HUES64 (cell line): ENCODE results near the gene NINJ1.

Experiments used
- H3K27ac ChIP-seq: 2 replicates; pipeline ENCODE4 v1.7.0; 2013; ENCODE audit warnings: low read depth, low read length, inconsistent platforms
- H3K27me3 ChIP-seq: 2 replicates; pipeline ENCODE4 v1.6.1; 2013; ENCODE audit warnings: mild to moderate bottlenecking, low read length; ENCODE audit not compliant: insufficient read depth
- H3K36me3 ChIP-seq: 2 replicates; pipeline ENCODE4 v1.6.1; 2013; ENCODE audit warnings: mild to moderate bottlenecking, low read length; ENCODE audit not compliant: insufficient read depth
- H3K4me1 ChIP-seq: 2 replicates; pipeline ENCODE4 v1.6.1; 2013; ENCODE audit warnings: mild to moderate bottlenecking, low read length, moderate library complexity; ENCODE audit not compliant: insufficient read depth
- H3K4me3 ChIP-seq: 2 replicates; pipeline ENCODE4 v1.5.1; 2013; ENCODE audit warnings: mild to moderate bottlenecking, low read length, moderate library complexity
- H3K9ac ChIP-seq: 2 replicates; pipeline ENCODE4 v1.6.1; 2013; ENCODE audit warnings: mild to moderate bottlenecking, low read depth, low read length
- H3K9me3 ChIP-seq: 2 replicates; pipeline ENCODE4 v1.6.1; 2013; ENCODE audit warnings: low read depth, low read length; ENCODE audit not compliant: insufficient read depth
- WGBS: fragments of 150-250, 120-280 bp; methylation state at CpG from one replicate; pipeline ENCODE4 v1.1.7; 2013; ENCODE audit warnings: missing lambda C conversion rate; 5-methylcytosine and 5-hydroxymethylcytosine counted together

Gene NINJ1

DNA sequence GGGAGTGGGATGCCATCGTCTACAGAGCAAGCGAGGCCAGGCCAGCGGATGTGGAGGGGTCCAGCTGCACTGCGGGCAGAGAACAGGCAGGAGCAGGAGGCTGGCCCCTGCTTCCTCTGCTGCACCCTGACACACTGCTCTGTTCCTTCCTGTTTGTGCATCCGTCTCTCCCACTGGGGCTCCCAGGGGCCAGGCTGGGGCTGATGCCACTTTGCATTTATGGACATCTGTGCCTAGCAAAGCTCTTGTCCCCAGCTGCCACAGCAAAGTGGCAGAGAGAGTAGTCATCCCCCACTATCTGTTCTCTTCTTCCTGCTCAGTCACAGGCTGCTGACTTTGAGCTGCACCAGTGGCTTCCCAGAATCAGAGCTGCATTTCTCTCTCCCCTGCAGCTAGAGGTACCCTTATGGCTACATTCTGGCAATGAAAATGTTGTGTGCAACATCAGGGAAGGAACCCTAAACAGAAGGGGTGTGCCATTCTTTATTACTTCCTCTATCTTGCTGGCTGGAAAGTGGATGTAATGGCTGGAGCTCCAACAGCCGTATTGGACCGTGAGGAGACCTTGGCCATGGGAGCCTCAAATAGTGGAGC lies 4.2 kb upstream of the NINJ1 start:
- H3K4me1 ChIP-seq, result peaks cover 2% of the 10 kb centered on the region; the same call in 1 of the 2 replicates
- H3K27me3 ChIP-seq, result peaks cover 12% of the 10 kb centered on the region
- WGBS, result 78% methylated on average over 7 of the region's 7 CpGs
- no peak overlapping the region for H3K27ac ChIP-seq
- H3K36me3 ChIP-seq, result no peaks in the 10 kb centered on the region
- H3K9me3 ChIP-seq, result no peaks in the 10 kb centered on the region
- H3K4me3 ChIP-seq, result no peak overlapping the region
- no peak overlapping the region for H3K9ac ChIP-seq

DNA sequence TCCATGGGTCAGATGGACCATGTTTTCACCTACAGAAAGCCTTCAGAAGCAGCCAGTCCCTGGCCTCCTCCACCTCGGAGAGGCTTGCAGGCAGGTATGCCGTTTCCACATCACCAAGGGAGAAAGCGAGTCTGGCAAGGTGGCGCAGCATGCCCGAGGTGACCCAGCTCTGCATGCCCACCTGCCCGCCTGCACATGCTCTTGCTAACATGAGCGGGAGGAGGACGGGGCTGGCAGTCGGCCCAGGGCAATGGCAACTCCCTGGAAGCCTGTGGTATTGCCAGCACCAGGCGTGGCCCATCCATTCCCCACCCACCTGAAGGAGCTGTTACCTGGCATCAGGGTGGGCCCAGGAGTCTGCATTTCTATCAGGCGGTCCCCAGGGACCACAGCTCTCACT lies 3.3 kb upstream of the NINJ1 start:
- no peaks in the 10 kb centered on the region for H3K36me3 ChIP-seq
- 90% methylated on average over 11 of the region's 11 CpGs for WGBS
- H3K9me3 ChIP-seq, result no peaks in the 10 kb centered on the region
- H3K4me3 ChIP-seq, result no peak overlapping the region
- H3K4me1 ChIP-seq, result peaks cover 8% of the 10 kb centered on the region; the same call in 1 of the 2 replicates
- H3K27me3 ChIP-seq, result peaks cover 12% of the 10 kb centered on the region
- no peak overlapping the region for H3K27ac ChIP-seq
- H3K9ac ChIP-seq, result no peak overlapping the region

DNA sequence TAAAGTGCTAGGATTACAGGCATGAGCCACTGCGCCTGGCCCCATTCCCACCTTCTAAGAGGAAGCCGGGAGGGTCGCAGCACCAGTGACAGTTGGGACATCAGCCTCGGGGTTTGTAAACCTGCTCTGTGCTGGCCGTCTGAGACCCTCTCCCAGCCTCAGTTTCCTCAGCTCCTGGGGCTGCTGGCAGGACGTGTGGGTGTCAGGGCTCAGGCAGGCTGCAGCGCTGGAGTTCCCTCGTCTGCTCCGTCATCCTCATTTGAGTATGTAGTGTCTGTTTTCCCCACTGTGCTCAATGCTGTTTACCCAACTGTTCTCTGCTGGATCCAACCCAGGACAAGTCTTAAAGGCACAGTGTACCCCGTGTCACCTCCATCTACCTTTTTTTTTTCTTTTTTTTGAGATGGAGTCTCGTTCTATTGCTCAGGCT lies 2.0 kb upstream of the NINJ1 start:
- Histone ChIP-seq H3K36me3 (no peaks in the 10 kb centered on the region), H3K4me1 (peaks cover 8% of the 10 kb centered on the region; the same call in 1 of the 2 replicates), H3K27me3 (peaks cover 12% of the 10 kb centered on the region), H3K4me3 (no peak overlapping the region), H3K9me3 (no peaks in the 10 kb centered on the region), H3K27ac (no peak overlapping the region), H3K9ac (no peak overlapping the region)
- 88% methylated on average over 11 of the region's 11 CpGs for WGBS

DNA sequence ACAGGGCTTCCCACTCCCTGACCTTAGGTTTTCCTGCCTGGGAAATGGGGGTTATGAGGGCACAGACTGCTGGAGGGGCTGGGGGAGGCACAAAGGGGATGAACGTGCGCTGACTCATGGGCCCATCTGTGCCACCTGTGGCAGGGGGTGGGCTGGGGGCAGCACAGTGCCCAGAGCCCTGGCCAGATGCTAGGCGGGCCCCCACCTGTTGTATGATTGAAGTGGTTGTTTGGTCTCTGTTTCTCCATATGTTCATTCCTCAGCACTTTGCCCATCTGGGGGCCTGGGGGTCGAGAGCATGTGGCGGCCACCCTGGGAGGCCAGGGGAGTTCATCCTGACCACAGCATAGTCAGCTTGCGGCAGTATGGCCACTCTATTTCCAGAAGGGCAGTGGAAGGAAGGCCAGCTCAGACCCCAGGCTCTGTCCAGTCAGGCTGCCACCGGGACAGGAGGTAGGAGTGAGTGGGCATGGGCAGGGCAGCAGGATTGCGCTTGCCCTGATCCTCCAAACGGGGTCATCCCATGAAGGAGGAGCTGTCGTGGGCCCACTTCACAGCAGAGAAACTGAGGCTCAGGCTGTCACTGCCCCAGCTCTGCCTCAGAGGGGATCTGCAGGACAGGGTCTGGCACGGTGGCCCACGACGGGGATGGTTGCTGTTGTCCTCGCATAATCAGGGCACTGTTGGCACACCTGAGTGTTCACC lies 841 bp upstream of the NINJ1 start:
- Histone ChIP-seq H3K27ac (no peak overlapping the region), H3K27me3 (peaks cover 12% of the 10 kb centered on the region), H3K4me3 (peak overlapping the region; percentile 85), H3K4me1 (peaks cover 8% of the 10 kb centered on the region; the same call in 1 of the 2 replicates), H3K9ac (peak overlapping the region; percentile 79; the same call in 1 of the 2 replicates), H3K36me3 (no peaks in the 10 kb centered on the region), H3K9me3 (no peaks in the 10 kb centered on the region)
- WGBS, result 78% methylated on average over 14 of the region's 14 CpGs

DNA sequence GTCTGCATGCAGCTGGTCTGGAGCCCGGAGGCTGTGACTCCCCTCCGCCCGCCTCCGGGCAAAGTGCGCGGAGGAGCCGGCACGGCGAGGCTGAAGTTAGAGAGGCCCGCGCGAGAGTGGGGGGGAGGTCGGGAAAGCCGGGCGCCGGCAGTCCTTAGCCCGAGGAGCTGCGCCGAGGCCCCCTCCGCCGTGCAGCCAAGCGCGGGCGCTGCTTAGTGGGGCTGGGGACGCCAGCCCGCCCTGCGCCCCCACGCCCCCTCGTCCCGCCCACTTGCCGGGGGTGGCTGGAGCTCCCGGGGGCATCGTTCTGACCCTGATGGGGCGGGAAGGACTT lies 403 bp downstream of the NINJ1 start:
- 1% methylated on average over 34 of the region's 34 CpGs for WGBS
- Histone ChIP-seq H3K4me1 (peaks cover 8% of the 10 kb centered on the region; the same call in 1 of the 2 replicates), H3K4me3 (peak overlapping the region; percentile 85), H3K9ac (peak overlapping the region; percentile 77), H3K9me3 (no peaks in the 10 kb centered on the region), H3K27me3 (peaks cover 12% of the 10 kb centered on the region), H3K36me3 (no peaks in the 10 kb centered on the region), H3K27ac (peak overlapping the region; percentile 64)

DNA sequence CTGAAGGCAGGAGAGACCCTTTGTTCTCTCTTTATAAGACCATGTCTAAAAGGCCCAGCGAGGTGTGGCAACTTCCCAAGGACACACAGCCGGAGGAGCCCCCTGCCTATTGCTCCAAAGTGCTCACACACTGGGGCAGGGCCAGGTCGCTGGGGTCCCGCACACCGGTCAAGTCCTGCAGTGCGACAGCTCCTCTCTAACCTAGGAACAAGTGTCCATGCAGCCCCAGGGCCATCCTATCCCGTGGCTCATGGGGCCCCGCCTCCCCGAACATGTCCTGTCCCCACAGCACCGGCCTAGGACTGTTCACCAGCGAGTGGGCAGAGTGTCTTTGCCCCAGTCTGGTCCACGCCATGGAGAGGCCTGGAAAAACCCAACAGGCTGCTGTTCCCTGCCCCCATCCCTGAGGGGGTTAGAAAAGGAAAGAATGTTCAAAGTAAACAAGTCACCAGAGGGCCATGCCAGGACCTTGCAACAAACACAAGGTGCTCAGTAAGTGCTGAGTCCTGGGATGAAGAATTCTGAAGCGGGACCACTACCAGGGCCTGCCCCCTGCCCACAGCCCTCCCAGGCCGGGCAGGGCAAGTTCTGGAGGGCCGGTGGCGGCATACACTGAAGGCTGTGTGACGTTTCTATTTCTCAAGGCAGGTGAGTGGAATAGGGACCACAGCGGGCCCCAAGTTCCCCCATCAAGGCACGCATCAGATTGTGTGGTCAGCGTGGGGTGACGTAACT lies 938 bp downstream of the NINJ1 start:
- no peaks in the 10 kb centered on the region for H3K36me3 ChIP-seq
- H3K9me3 ChIP-seq, result no peaks in the 10 kb centered on the region
- H3K27me3 ChIP-seq, result peaks cover 12% of the 10 kb centered on the region
- peaks cover 8% of the 10 kb centered on the region; the same call in 1 of the 2 replicates for H3K4me1 ChIP-seq
- peak overlapping the region; percentile 77 for H3K9ac ChIP-seq
- peak overlapping the region; percentile 85 for H3K4me3 ChIP-seq
- H3K27ac ChIP-seq, result peak overlapping the region; percentile 64; the same call in 1 of the 2 replicates
- WGBS, result 34% methylated on average over 20 of the region's 21 CpGs

DNA sequence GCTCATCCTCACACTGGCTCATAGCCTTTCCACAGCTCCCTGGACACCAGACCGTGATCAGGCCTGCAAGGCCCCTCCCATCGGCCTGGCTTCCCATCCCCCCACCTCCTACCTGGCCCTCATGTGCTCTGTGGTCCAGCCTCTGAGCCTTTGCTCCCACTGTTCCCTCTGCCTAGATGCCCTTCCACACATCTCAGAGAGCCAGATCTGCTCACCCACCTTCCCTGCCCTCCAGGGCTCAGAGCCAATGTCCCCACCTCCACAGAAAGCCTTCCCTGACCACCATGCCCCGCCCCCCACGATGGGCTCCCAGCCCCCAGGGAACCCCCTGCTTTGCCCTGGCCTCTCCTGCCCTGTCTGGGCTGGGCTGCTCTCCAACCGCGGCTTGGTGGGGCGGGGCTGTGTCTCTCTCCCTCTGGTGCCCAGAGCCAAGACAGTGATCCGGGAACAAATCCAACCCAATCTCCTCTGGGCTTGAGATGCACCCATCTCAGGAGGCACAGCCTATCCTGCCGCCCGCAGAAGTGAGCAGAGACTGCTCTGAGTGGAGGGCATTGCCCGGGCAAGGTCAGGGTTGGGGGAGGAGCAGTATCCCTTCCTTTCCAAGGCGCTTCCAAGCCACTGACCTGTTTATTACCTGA lies 1.6 kb downstream of the NINJ1 start:
- Histone ChIP-seq H3K27me3 (peaks cover 12% of the 10 kb centered on the region), H3K9me3 (no peaks in the 10 kb centered on the region), H3K9ac (no peak overlapping the region), H3K4me1 (peaks cover 8% of the 10 kb centered on the region; the same call in 1 of the 2 replicates), H3K4me3 (peak overlapping the region; percentile 85), H3K36me3 (no peaks in the 10 kb centered on the region), H3K27ac (no peak overlapping the region)
- 56% methylated on average over 12 of the region's 12 CpGs for WGBS

DNA sequence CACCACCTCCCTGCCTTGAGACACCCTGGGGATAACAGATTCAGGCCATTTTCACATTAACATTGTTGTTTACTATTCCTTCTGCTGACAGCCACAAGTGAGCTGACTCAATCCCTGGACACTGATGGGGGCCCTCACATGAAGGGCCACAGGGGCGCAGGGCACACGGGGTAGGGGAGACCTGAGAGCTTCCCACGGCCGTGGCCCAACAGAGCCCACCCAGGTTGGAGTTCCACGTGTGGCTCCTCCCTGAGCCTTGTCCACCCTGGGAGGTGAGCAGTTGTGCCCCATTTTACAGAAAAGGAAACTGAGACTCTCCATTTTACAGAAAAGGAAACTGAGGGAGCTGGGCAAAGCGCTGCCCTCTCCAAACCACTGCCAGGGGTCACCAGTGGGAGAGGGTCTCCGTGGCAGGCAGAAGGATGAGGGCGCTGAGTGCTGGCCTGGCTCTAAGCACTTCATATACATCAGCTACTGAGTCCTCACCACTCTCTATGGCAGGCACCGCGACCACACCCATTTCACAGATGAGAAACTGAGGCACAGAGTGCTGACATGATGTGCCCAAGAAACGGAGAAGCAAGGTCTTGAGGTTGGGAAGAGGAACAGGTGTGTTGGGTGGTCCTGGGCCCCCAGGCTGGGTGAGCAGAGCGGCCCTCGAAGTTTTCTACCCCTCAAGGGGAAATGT lies 2.3 kb downstream of the NINJ1 start:
- Histone ChIP-seq H3K27me3 (peaks cover 12% of the 10 kb centered on the region), H3K36me3 (no peaks in the 10 kb centered on the region), H3K4me1 (peaks cover 15% of the 10 kb centered on the region), H3K9ac (no peak overlapping the region), H3K27ac (no peak overlapping the region), H3K9me3 (no peaks in the 10 kb centered on the region), H3K4me3 (no peak overlapping the region)
- 90% methylated on average over 13 of the region's 13 CpGs for WGBS

DNA sequence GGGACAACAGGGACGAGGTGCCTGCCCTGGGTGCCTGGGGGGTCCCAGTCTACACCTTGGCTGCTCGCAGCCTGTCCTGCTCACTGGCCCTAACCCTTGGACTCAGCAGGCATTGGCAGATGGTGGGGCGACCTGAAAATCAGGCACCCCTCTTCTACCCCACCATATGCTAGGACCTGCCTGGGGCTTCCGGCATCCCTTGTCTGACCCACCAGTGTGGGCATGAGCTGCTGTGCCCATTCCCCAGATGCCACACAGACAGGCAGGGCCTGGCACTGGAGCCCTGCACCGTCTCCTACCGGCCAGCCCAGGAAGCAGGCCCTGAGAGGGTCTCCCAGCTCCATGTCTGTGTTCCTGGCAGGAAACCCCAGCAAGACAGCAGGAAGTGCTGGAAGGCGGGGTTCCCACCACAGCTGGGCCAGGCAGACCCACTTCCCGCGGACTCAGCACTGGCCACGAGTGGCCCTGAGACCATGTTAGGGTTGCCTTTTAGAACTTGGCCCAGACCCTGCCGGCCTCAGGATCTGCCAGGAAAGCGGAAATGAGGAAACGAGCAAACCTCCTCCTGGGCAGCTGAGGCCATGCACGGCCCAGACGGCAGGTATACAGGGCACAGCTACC lies 3.1 kb downstream of the NINJ1 start:
- Histone ChIP-seq H3K4me1 (peaks cover 19% of the 10 kb centered on the region), H3K9ac (no peak overlapping the region), H3K36me3 (no peaks in the 10 kb centered on the region), H3K4me3 (no peak overlapping the region), H3K27ac (no peak overlapping the region), H3K27me3 (peaks cover 12% of the 10 kb centered on the region), H3K9me3 (no peaks in the 10 kb centered on the region)
- WGBS, result 88% methylated on average over 15 of the region's 15 CpGs

DNA sequence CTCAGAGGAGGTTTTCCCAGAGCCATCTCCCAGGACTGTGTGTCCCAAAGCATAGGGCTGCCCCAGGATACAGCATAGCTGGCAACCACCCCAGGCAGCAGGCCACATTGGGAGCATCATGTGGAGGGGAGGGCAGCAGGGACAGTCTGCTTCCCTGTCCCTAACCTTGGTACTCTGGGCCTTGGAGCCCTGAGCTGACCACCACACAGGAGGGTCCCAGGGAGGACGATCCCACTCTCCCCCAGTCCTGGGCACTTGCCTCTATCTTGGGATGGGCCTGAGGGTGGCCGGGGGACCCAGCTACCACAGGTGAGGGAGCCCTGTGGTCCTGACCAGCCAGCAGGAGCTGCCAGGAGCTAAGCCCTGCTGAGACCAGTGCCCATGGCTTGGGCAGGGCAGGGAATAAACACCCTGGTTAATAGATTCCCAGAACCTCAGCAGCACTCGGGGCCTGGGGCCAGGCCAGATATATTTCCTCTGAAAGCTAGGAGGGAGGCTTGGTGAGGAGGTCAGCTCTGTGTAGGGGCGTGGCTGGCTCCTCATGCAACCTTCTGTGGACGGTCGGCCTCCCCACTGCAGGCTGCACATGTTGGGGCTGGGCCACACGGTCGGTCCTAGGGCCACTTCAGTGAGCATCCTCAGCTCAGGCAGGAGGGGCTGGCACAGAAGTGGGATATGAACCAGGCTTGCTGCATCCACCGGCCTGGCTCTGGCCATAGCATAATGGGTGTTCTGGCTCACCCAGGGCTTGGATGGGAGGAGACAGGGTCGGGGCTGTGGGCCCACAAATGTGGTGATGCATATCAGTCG lies 4.2 kb downstream of the NINJ1 start:
- WGBS, result 92% methylated on average over 11 of the region's 11 CpGs
- Histone ChIP-seq H3K36me3 (peaks cover 2% of the 10 kb centered on the region; the same call in 1 of the 2 replicates), H3K27me3 (peaks cover 5% of the 10 kb centered on the region), H3K27ac (no peak overlapping the region), H3K4me1 (peaks cover 19% of the 10 kb centered on the region), H3K9ac (no peak overlapping the region), H3K4me3 (no peak overlapping the region), H3K9me3 (no peaks in the 10 kb centered on the region)
